ENCODE results near the gene TLR9.

TLR9 gene

DNA sequence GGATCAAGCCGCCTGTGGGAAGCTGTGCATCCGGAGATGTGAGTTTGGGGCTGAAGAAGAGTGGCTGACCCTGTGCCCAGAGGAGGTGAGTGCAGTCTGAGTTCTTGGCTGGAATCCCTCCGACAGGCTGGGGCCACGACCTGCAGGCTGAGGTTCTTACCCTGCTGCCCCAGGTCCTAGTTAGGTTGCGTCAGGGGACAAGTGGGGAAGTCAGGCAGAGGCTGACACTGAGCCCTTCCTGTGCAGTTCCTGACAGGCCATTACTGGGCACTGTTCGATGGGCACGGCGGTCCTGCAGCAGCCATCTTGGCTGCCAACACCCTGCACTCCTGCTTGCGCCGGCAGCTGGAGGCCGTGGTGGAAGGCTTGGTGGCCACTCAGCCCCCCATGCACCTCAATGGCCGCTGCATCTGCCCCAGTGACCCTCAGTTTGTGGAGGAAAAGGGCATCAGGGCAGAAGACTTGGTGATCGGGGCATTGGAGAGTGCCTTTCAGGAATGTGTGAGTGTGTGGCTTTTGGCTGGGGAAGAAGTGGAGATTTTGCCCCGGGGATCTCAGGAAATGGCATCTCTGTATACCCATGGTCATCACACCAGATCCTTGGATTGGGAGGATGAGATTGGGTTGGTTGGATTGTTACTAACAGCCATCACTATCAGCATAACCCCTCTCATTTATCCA is 21.4 kb upstream of the TLR9 start:
- no peak for DNase-seq (ENCODE audit: low read depth)
- H3K4me3 ChIP-seq (ENCODE audit: low read depth, low read length), result peak overlapping the region; percentile 65
- TF ChIP-seq, protein P1, sequence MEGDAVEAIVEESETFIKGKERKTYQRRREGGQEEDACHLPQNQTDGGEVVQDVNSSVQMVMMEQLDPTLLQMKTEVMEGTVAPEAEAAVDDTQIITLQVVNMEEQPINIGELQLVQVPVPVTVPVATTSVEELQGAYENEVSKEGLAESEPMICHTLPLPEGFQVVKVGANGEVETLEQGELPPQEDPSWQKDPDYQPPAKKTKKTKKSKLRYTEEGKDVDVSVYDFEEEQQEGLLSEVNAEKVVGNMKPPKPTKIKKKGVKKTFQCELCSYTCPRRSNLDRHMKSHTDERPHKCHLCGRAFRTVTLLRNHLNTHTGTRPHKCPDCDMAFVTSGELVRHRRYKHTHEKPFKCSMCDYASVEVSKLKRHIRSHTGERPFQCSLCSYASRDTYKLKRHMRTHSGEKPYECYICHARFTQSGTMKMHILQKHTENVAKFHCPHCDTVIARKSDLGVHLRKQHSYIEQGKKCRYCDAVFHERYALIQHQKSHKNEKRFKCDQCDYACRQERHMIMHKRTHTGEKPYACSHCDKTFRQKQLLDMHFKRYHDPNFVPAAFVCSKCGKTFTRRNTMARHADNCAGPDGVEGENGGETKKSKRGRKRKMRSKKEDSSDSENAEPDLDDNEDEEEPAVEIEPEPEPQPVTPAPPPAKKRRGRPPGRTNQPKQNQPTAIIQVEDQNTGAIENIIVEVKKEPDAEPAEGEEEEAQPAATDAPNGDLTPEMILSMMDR (IDR thresholded peaks at IDR 0.05; ENCODE audit: low read depth, low read length, missing control alignments), result no peak

DNA sequence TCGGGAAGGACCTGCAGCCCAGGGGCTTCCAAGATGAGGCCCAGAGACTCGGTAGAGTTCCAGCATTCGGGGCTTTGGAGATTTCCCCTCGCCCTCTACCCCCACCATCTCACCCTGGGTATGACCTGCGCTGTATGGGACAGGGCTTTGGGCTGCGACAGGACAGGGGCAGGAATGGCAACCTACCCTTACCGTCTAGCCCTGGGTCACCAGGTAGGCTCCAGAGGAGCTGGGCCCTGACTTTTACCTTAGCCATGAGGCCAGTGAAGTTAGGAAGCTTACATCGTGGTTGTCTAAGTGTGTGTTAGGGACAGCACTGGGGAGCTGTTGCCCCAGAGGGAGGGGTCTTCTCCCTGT is 20.8 kb upstream of the TLR9 start:
- TF ChIP-seq, protein P1 (IDR thresholded peaks at IDR 0.05; ENCODE audit: low read depth, low read length, missing control alignments), result no peak
- peak overlapping the region; percentile 65 for H3K4me3 ChIP-seq (ENCODE audit: low read depth, low read length)
- no peak for DNase-seq (ENCODE audit: low read depth)

DNA sequence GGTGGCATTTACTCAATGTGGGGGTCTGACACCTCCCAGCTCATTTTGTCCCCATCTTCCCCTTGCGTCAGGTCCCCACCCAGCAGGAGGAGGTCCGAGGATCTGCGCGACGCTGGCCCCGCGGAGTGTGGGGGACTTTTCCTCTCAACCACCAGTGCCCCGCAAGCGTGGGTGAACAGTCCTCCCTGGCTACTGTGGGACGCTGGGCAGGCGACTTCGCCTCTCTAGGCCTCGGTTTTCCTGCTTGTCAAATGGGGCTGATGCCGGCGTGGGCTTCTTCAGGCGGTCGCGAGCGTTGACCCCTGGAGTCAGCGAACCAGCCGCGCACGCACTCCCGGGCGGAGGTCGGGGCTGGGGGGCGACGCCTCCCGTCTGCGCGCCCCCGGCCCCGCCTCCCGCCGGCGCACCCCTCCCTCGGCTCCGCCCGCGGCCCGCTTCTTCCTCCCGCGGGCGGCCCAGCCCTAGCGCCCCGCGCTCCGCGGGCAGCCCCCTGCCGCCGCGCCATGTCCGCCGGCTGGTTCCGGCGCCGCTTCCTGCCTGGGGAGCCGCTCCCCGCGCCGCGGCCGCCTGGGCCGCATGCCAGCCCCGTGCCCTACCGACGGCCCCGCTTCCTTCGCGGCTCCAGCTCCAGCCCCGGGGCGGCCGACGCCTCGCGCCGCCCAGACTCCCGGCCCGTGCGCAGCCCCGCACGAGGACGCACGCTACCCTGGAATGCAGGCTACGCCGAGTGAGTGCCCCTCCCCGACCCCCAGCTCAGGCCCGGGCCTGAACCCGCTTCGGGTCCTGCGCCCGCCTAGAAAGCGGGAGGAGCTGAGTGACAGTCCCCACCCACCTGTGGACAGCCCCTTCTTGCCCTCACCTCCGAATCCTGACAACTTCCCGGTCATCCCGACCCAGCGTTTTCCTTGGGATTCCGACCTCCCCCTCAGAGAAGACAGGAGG is 20.1 kb upstream of the TLR9 start, which contains the start of gene PPM1M:
TSS of gene PPM1M (plus strand) at position 438 of the 942 bp plus-strand sequence. CDS start at position 504, 66 bp downstream.
- no peak for DNase-seq (ENCODE audit: low read depth)

DNA sequence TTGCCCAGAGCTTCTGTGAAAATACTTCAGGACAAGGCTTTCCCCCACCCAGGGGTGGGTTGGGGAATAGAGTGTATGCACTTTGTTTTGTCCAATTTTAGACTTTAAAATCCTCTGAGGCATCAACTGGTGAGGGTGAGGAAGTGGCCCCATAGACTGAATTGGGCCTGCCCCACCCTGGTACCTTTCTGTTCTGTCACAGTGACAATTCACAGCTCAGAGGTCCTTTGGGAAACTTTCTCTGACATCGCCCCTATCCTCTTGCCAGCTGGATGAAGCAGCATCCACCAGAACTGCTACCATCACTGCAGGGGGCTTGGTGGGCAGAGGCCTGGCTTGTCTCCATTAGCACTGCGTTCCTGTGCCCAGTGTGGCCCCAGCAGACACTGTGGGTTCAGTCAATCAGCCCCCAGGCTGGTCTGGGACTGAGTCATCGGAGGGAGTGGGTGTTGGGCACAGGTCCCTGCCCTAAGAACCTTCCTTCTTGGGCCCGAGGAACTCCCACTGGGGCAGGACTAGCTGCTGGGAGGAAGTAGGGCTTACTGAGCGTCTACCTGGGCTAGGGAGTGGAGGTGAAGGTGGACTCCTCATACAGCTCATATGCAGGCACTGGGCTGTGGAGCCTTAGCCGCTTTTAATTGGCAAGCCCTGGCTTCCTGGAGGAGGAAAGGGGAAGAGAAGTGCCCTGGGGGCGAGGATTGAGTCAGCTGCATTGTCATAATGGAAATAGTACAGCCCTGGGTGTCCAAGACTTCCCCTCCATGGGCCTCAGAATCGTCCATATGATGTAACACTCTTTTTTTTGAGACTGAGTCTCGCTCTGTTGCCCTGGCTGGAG is 18.6 kb upstream of the TLR9 start:
- peak; percentile 82 for DNase-seq (ENCODE audit: low read depth)
- peak overlapping the region; percentile 65; the same call in 1 of the 2 replicates for H3K4me3 ChIP-seq (ENCODE audit: low read depth, low read length)
- TF ChIP-seq, protein P1 (IDR thresholded peaks at IDR 0.05; ENCODE audit: low read depth, low read length, missing control alignments), result no peak

More for the DNA sequence above, 20.1 kb upstream of the TLR9 start, which contains the start of gene PPM1M:
- TF ChIP-seq, protein P1 (IDR thresholded peaks at IDR 0.05; ENCODE audit: low read depth, low read length, missing control alignments), result no peak
- peak within 1 kb of the TSS; percentile 65 for H3K4me3 ChIP-seq (ENCODE audit: low read depth, low read length)

DNA sequence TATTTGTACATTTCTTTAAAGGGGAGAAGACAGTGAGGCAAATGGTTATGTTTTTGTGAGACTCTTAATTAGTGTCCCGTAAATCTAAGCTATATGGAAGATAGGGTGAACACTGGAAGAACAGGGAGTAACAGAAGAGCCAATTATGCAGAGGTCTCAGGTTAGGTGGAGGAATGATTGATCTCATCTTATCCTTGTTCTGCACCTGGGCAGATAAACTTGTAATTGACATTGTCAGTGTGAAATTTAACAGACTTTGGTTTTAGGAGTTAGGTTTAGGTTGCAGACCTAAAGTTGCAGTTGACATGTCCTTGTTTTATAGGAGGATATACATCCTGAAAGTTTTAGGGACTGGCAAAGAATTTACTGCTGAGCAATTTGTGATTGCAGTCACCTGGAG is 16.6 kb upstream of the TLR9 start:
- TF ChIP-seq, protein P1 (IDR thresholded peaks at IDR 0.05; ENCODE audit: low read depth, low read length, missing control alignments), result no peak
- no peak overlapping the region for H3K4me3 ChIP-seq (ENCODE audit: low read depth, low read length)
- DNase-seq (ENCODE audit: low read depth), result no peak

DNA sequence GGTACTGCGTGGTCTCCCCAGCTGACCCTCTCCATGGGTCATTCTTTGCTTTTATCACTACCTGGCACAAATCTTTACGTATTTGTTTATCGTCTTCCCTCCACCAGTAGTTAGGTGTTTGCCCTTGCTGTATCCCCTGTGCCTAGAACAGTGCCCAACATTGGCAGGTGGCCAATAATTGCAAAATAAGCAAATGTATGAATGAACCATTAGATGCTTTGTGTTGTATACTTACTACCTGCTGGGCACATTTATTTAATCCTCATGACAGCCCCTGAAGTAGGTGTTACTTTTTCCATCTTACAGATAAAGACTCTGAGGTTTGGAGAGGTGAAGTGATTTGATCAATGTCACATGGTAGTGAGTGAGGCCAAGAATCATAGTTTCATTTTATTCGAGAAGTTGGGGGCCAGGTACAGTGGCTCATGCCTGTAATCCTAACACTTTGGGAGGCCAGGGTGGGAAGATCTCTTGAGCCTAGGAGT is 15.5 kb upstream of the TLR9 start:
- TF ChIP-seq, protein P1 (IDR thresholded peaks at IDR 0.05; ENCODE audit: low read depth, low read length, missing control alignments), result no peak
- no peak overlapping the region for H3K4me3 ChIP-seq (ENCODE audit: low read depth, low read length)
- DNase-seq (ENCODE audit: low read depth), result no peak

All from GM12864 (cell line).